Measurements from ENCODE around the gene TPI1. TPM values are rescaled to one million over a fixed set of nuclear protein-coding genes. Genes with fewer than 3 reads are reported as not detected.

Gene TPI1
- total RNA-seq, 4 donors from 2014 or later: 360 to 671 (median 400) TPM

GRCh38 chr12:6912164-6912935 is 45.0 kb downstream of the TPI1 start:
- WGBS, 2 donors (ENCODE audit: low coverage in 1 of 2): 80 to 87% methylated on average over 3 to 15 of the region's 15 CpGs
- no peak for DNase-seq
- Histone ChIP-seq H3K4me1 (peaks cover 13 to 21% (median 17%) of the 10 kb centered on the region in 4 donors), H3K4me3 (no peak overlapping the region), H3K27me3 (peaks cover 18% of the 10 kb centered on the region), H3K9me3 (no peaks in the 10 kb centered on the region), H3K27ac (no peak overlapping the region), H3K36me3 (no peaks in the 10 kb centered on the region)
- in situ Hi-C loops (cut with MboI; ENCODE audit: low pct_ligation_motif_present in 1 of 4, low pct_unique_long_range_greater_than_20kb in 1 of 4, low sequenced_read_pairs in 3 of 4): loop anchor here in 1 of 4 donors (25.0 kb wide), 1 partner anchor 200 kb away; the partner anchor contains the start of gene C1RL
- intact Hi-C loops (cut with DNase I; ENCODE audit: low total_unique reads): no loop called here
- TF ChIP-seq POLR2AphosphoS5 (IDR thresholded peaks at IDR 0.05) (no peak), POLR2A (IDR thresholded peaks at IDR 0.05) (no peak)

GRCh38 chr12:6914246-6914946 is 47.1 kb downstream of the TPI1 start, which contains the start of gene ENO2:
ENO2 (plus strand) TSS chr12:6914580; CDS start chr12:6915833, 1,253 bp downstream.
- H3K36me3 ChIP-seq: no peaks in the 10 kb centered on the region
- peak; percentile 81 for DNase-seq
- H3K9me3 ChIP-seq: no peaks in the 10 kb centered on the region
- H3K27ac ChIP-seq: peak within 1 kb of the TSS; percentile 76 to 90 (median 86)
- intact Hi-C loops (cut with DNase I; ENCODE audit: low total_unique reads): no loop called here
- WGBS, 2 donors (ENCODE audit: low coverage in 1 of 2): 0% methylated on average over 1 to 60 of the region's 68 CpGs
- TF ChIP-seq POLR2A (IDR thresholded peaks at IDR 0.05) (peak; percentile 35), EP300 (IDR thresholded peaks at IDR 0.05; ENCODE audit: low read depth) (no peak), POLR2AphosphoS5 (IDR thresholded peaks at IDR 0.05) (peak; percentile 9 to 56 (median 17)), CTCF (IDR thresholded peaks at IDR 0.05) (no peak)
- in situ Hi-C loops (cut with MboI; ENCODE audit: low pct_ligation_motif_present in 1 of 4, low pct_unique_long_range_greater_than_20kb in 1 of 4, low sequenced_read_pairs in 3 of 4): loop anchor here in 1 of 4 donors (25.0 kb wide), 1 partner anchor 198 kb away; the partner anchor contains the start of gene C1RL
- peaks cover 18% of the 10 kb centered on the region for H3K27me3 ChIP-seq
- peak within 1 kb of the TSS; percentile 60 to 76 (median 68) for H3K4me3 ChIP-seq
- H3K4me1 ChIP-seq: peaks cover 13 to 21% (median 17%) of the 10 kb centered on the region in 4 donors

GRCh38 chr12:6914947-6915788 is 47.8 kb downstream of the TPI1 start:
- TF ChIP-seq POLR2AphosphoS5 (IDR thresholded peaks at IDR 0.05) (no peak), POLR2A (IDR thresholded peaks at IDR 0.05) (no peak), EP300 (IDR thresholded peaks at IDR 0.05; ENCODE audit: low read depth) (no peak), CTCF (IDR thresholded peaks at IDR 0.05) (peak in 1 of 5 experiments; percentile 6)
- Histone ChIP-seq H3K27ac (peak overlapping the region; percentile 76 to 90 (median 86)), H3K27me3 (peaks cover 18% of the 10 kb centered on the region), H3K9me3 (no peaks in the 10 kb centered on the region), H3K36me3 (no peaks in the 10 kb centered on the region), H3K4me3 (peak overlapping the region; percentile 60 to 76 (median 68)), H3K4me1 (peaks cover 13 to 21% (median 17%) of the 10 kb centered on the region in 4 donors)
- in situ Hi-C loops (cut with MboI; ENCODE audit: low pct_ligation_motif_present in 1 of 4, low pct_unique_long_range_greater_than_20kb in 1 of 4, low sequenced_read_pairs in 3 of 4) (loop anchor here in 1 of 4 donors (25.0 kb wide), 1 partner anchor 197 kb away; the partner anchor contains the start of gene C1RL), intact Hi-C loops (cut with DNase I; ENCODE audit: low total_unique reads) (no loop called here)
- 0 to 16% methylated on average over 3 to 29 of the region's 29 CpGs for WGBS, 2 donors (ENCODE audit: low coverage in 1 of 2)
- DNase-seq: no peak

- Histone ChIP-seq H3K36me3 (no peaks in the 10 kb centered on the region), H3K9me3 (no peaks in the 10 kb centered on the region), H3K27ac (peak overlapping the region in 1 of 4 donors; percentile 90), H3K4me1 (peaks cover 13 to 21% (median 17%) of the 10 kb centered on the region in 4 donors), H3K4me3 (no peak overlapping the region), H3K27me3 (peaks cover 18% of the 10 kb centered on the region)
- in situ Hi-C loops (cut with MboI; ENCODE audit: low pct_ligation_motif_present in 1 of 4, low pct_unique_long_range_greater_than_20kb in 1 of 4, low sequenced_read_pairs in 3 of 4) (loop anchor here in 1 of 4 donors (25.0 kb wide), 1 partner anchor 196 kb away; the partner anchor contains the start of gene C1RL), intact Hi-C loops (cut with DNase I; ENCODE audit: low total_unique reads) (no loop called here)
- TF ChIP-seq EP300 (IDR thresholded peaks at IDR 0.05; ENCODE audit: low read depth) (no peak), POLR2A (IDR thresholded peaks at IDR 0.05) (no peak), POLR2AphosphoS5 (IDR thresholded peaks at IDR 0.05) (no peak), CTCF (IDR thresholded peaks at IDR 0.05) (no peak)
- 71% methylated on average over 14 of the region's 14 CpGs; no CpG with 5 or more reads in 1 of the 2 donors for whole genome bisulfite sequencing, 2 donors (ENCODE audit: low coverage in 1 of 2)
- DNase-seq: no peak
Measured at GRCh38 chr12:6915789-6916285, 48.5 kb downstream of the TPI1 start.
